ENCODE measurements around the gene SKI.

Gene SKI

GRCh38 chr1:2273401-2274090, 45.4 kb downstream of the SKI start:
- H3K4me2 ChIP-seq (ENCODE audit: low read length) = peak overlapping the region; percentile 29
- H3K9ac ChIP-seq (ENCODE audit: low read depth, low read length) = no peak overlapping the region
- H3K27me3 ChIP-seq (ENCODE audit: control insufficient read depth, insufficient read depth, low read length) = no peaks in the 10 kb centered on the region
- H3K36me3 ChIP-seq (ENCODE audit: insufficient read depth, low read length) = peaks cover 8% of the 10 kb centered on the region
- H3K4me1 ChIP-seq (ENCODE audit: control insufficient read depth, insufficient read depth, low read length) = peaks cover 75% of the 10 kb centered on the region
- no peaks in the 10 kb centered on the region for H3K9me3 ChIP-seq (replicated peaks; ENCODE audit: low read length)
- H3K4me3 ChIP-seq (ENCODE audit: low read length) = no peak overlapping the region

GRCh38 chr1:2274231-2274928, 46.3 kb downstream of the SKI start:
- Histone ChIP-seq H3K27me3 (ENCODE audit: control insufficient read depth, insufficient read depth, low read length) (no peaks in the 10 kb centered on the region), H3K4me3 (ENCODE audit: low read length) (no peak overlapping the region), H3K9ac (ENCODE audit: low read depth, low read length) (no peak overlapping the region), H3K9me3 (replicated peaks; ENCODE audit: low read length) (no peaks in the 10 kb centered on the region), H3K4me2 (ENCODE audit: low read length) (no peak overlapping the region), H3K4me1 (ENCODE audit: control insufficient read depth, insufficient read depth, low read length) (peaks cover 83% of the 10 kb centered on the region), H3K36me3 (ENCODE audit: insufficient read depth, low read length) (peaks cover 8% of the 10 kb centered on the region)

- Histone ChIP-seq H3K4me1 (ENCODE audit: control insufficient read depth, insufficient read depth, low read length) (peaks cover 88% of the 10 kb centered on the region), H3K36me3 (ENCODE audit: insufficient read depth, low read length) (peaks cover 8% of the 10 kb centered on the region), H3K9ac (ENCODE audit: low read depth, low read length) (no peak overlapping the region), H3K4me3 (ENCODE audit: low read length) (no peak overlapping the region), H3K27me3 (ENCODE audit: control insufficient read depth, insufficient read depth, low read length) (no peaks in the 10 kb centered on the region), H3K4me2 (ENCODE audit: low read length) (no peak overlapping the region), H3K9me3 (replicated peaks; ENCODE audit: low read length) (no peaks in the 10 kb centered on the region)
These were observed 46.9 kb downstream of the SKI start for GRCh38 chr1:2274929-2275475.

- Histone ChIP-seq H3K4me3 (ENCODE audit: low read length) (no peak overlapping the region), H3K9me3 (replicated peaks; ENCODE audit: low read length) (no peaks in the 10 kb centered on the region), H3K4me2 (ENCODE audit: low read length) (no peak overlapping the region), H3K27me3 (ENCODE audit: control insufficient read depth, insufficient read depth, low read length) (no peaks in the 10 kb centered on the region), H3K36me3 (ENCODE audit: insufficient read depth, low read length) (peaks cover 8% of the 10 kb centered on the region), H3K4me1 (ENCODE audit: control insufficient read depth, insufficient read depth, low read length) (peaks cover 78% of the 10 kb centered on the region), H3K9ac (ENCODE audit: low read depth, low read length) (no peak overlapping the region)
These were observed 47.8 kb downstream of the SKI start for GRCh38 chr1:2275796-2276536.

- Histone ChIP-seq H3K4me2 (ENCODE audit: low read length) (no peak overlapping the region), H3K27me3 (ENCODE audit: control insufficient read depth, insufficient read depth, low read length) (no peaks in the 10 kb centered on the region), H3K4me1 (ENCODE audit: control insufficient read depth, insufficient read depth, low read length) (peaks cover 68% of the 10 kb centered on the region), H3K9ac (ENCODE audit: low read depth, low read length) (no peak overlapping the region), H3K4me3 (ENCODE audit: low read length) (no peak overlapping the region), H3K9me3 (replicated peaks; ENCODE audit: low read length) (no peaks in the 10 kb centered on the region), H3K36me3 (ENCODE audit: insufficient read depth, low read length) (peaks cover 8% of the 10 kb centered on the region)
These were observed 48.9 kb downstream of the SKI start for GRCh38 chr1:2276803-2277580.

GRCh38 chr1:2277741-2278488, 49.8 kb downstream of the SKI start:
- no peaks in the 10 kb centered on the region for H3K27me3 ChIP-seq (ENCODE audit: control insufficient read depth, insufficient read depth, low read length)
- no peak overlapping the region for H3K4me2 ChIP-seq (ENCODE audit: low read length)
- no peak overlapping the region for H3K4me3 ChIP-seq (ENCODE audit: low read length)
- H3K9me3 ChIP-seq (replicated peaks; ENCODE audit: low read length) = no peaks in the 10 kb centered on the region
- H3K4me1 ChIP-seq (ENCODE audit: control insufficient read depth, insufficient read depth, low read length) = peaks cover 62% of the 10 kb centered on the region
- H3K36me3 ChIP-seq (ENCODE audit: insufficient read depth, low read length) = peaks cover 13% of the 10 kb centered on the region
- no peak overlapping the region for H3K9ac ChIP-seq (ENCODE audit: low read depth, low read length)

- Histone ChIP-seq H3K9ac (ENCODE audit: low read depth, low read length) (peak overlapping the region; percentile 44), H3K36me3 (ENCODE audit: insufficient read depth, low read length) (peaks cover 16% of the 10 kb centered on the region), H3K4me1 (ENCODE audit: control insufficient read depth, insufficient read depth, low read length) (peaks cover 54% of the 10 kb centered on the region), H3K27me3 (ENCODE audit: control insufficient read depth, insufficient read depth, low read length) (no peaks in the 10 kb centered on the region), H3K9me3 (replicated peaks; ENCODE audit: low read length) (no peaks in the 10 kb centered on the region), H3K4me2 (ENCODE audit: low read length) (peak overlapping the region; percentile 50), H3K4me3 (ENCODE audit: low read length) (no peak overlapping the region)
These were observed 50.6 kb downstream of the SKI start for GRCh38 chr1:2278591-2279209.

- no peak overlapping the region for H3K4me3 ChIP-seq (ENCODE audit: low read length)
- H3K27me3 ChIP-seq (ENCODE audit: control insufficient read depth, insufficient read depth, low read length) = no peaks in the 10 kb centered on the region
- peaks cover 16% of the 10 kb centered on the region for H3K36me3 ChIP-seq (ENCODE audit: insufficient read depth, low read length)
- H3K9ac ChIP-seq (ENCODE audit: low read depth, low read length) = peak overlapping the region; percentile 44
- peak overlapping the region; percentile 50 for H3K4me2 ChIP-seq (ENCODE audit: low read length)
- no peaks in the 10 kb centered on the region for H3K9me3 ChIP-seq (replicated peaks; ENCODE audit: low read length)
- H3K4me1 ChIP-seq (ENCODE audit: control insufficient read depth, insufficient read depth, low read length) = peaks cover 49% of the 10 kb centered on the region
These were observed 51.1 kb downstream of the SKI start for GRCh38 chr1:2279210-2279639.

GRCh38 chr1:2279817-2280216, 51.7 kb downstream of the SKI start:
- H3K36me3 ChIP-seq (ENCODE audit: insufficient read depth, low read length) = peaks cover 18% of the 10 kb centered on the region
- no peak overlapping the region for H3K4me3 ChIP-seq (ENCODE audit: low read length)
- H3K9ac ChIP-seq (ENCODE audit: low read depth, low read length) = peak overlapping the region; percentile 36
- peak overlapping the region; percentile 50 for H3K4me2 ChIP-seq (ENCODE audit: low read length)
- H3K9me3 ChIP-seq (replicated peaks; ENCODE audit: low read length) = no peaks in the 10 kb centered on the region
- peaks cover 43% of the 10 kb centered on the region for H3K4me1 ChIP-seq (ENCODE audit: control insufficient read depth, insufficient read depth, low read length)
- no peaks in the 10 kb centered on the region for H3K27me3 ChIP-seq (ENCODE audit: control insufficient read depth, insufficient read depth, low read length)

GRCh38 chr1:2282556-2283270, 54.6 kb downstream of the SKI start:
- no peaks in the 10 kb centered on the region for H3K27me3 ChIP-seq (ENCODE audit: control insufficient read depth, insufficient read depth, low read length)
- H3K36me3 ChIP-seq (ENCODE audit: insufficient read depth, low read length) = peaks cover 14% of the 10 kb centered on the region
- H3K9ac ChIP-seq (ENCODE audit: low read depth, low read length) = no peak overlapping the region
- no peaks in the 10 kb centered on the region for H3K9me3 ChIP-seq (replicated peaks; ENCODE audit: low read length)
- H3K4me1 ChIP-seq (ENCODE audit: control insufficient read depth, insufficient read depth, low read length) = peaks cover 23% of the 10 kb centered on the region
- H3K4me2 ChIP-seq (ENCODE audit: low read length) = no peak overlapping the region
- H3K4me3 ChIP-seq (ENCODE audit: low read length) = no peak overlapping the region
